ENCODE data around the gene MAPK10. TPM values are rescaled to one million over a fixed set of nuclear protein-coding genes. Genes with fewer than 3 reads are reported as not detected.

The MAPK10 gene
- total RNA-seq, 2 donors from 2014 or later, result 49.7 to 64.9 TPM

- TF ChIP-seq POLR2A (IDR thresholded peaks at IDR 0.05) (no peak), CTCF (IDR thresholded peaks at IDR 0.05) (no peak), POLR2AphosphoS5 (IDR thresholded peaks at IDR 0.05) (no peak)
Observed at GRCh38 chr4:86366920-86367319, 7.1 kb upstream of the MAPK10 start.

GRCh38 chr4:86362510-86362909 lies 2.7 kb upstream of the MAPK10 start:
- TF ChIP-seq POLR2AphosphoS5 (IDR thresholded peaks at IDR 0.05) (no peak), CTCF (IDR thresholded peaks at IDR 0.05) (no peak), POLR2A (IDR thresholded peaks at IDR 0.05) (no peak)
- intact Hi-C loops (cut with DNase I), result no loop called here
- Histone ChIP-seq H3K4me1 (replicated peaks) (no peaks in the 10 kb centered on the region), H3K27ac (no peak overlapping the region), H3K36me3 (no peaks in the 10 kb centered on the region), H3K4me3 (no peak overlapping the region), H3K9me3 (no peaks in the 10 kb centered on the region), H3K27me3 (replicated peaks; ENCODE audit: insufficient read depth) (no peaks in the 10 kb centered on the region)
- no peak for DNase-seq (ENCODE audit: low spot score)

More at GRCh38 chr4:86366920-86367319, 7.1 kb upstream of the MAPK10 start:
- intact Hi-C loops (cut with DNase I), result no loop called here
- no peak overlapping the region for H3K4me3 ChIP-seq
- DNase-seq (ENCODE audit: low spot score), result no peak
- 97% methylated on average over 1 of the region's 1 CpG for WGBS
- no peak overlapping the region for H3K27ac ChIP-seq
- H3K4me1 ChIP-seq (replicated peaks), result no peaks in the 10 kb centered on the region
- no peaks in the 10 kb centered on the region for H3K36me3 ChIP-seq
- no peaks in the 10 kb centered on the region for H3K27me3 ChIP-seq (replicated peaks; ENCODE audit: insufficient read depth)
- no peaks in the 10 kb centered on the region for H3K9me3 ChIP-seq

GRCh38 chr4:86358257-86358656 lies 1.6 kb downstream of the MAPK10 start:
- H3K27me3 ChIP-seq (replicated peaks; ENCODE audit: insufficient read depth), result no peaks in the 10 kb centered on the region
- DNase-seq (ENCODE audit: low spot score), result no peak
- peak overlapping the region in 1 of 2 donors; percentile 22 for H3K27ac ChIP-seq
- H3K36me3 ChIP-seq, result no peaks in the 10 kb centered on the region
- 60% methylated on average over 3 of the region's 3 CpGs for WGBS
- H3K4me1 ChIP-seq (replicated peaks), result no peaks in the 10 kb centered on the region
- peak overlapping the region in 1 of 2 donors; percentile 3 for H3K4me3 ChIP-seq
- intact Hi-C loops (cut with DNase I), result no loop called here
- no peak for TF ChIP-seq POLR2A (IDR thresholded peaks at IDR 0.05)
- TF ChIP-seq POLR2AphosphoS5 (IDR thresholded peaks at IDR 0.05), result peak; percentile 9
- H3K9me3 ChIP-seq, result no peaks in the 10 kb centered on the region

GRCh38 chr4:86357608-86358007 lies 2.2 kb downstream of the MAPK10 start:
- Histone ChIP-seq H3K4me3 (no peak overlapping the region), H3K27me3 (replicated peaks; ENCODE audit: insufficient read depth) (no peaks in the 10 kb centered on the region), H3K9me3 (no peaks in the 10 kb centered on the region), H3K27ac (no peak overlapping the region), H3K4me1 (replicated peaks) (no peaks in the 10 kb centered on the region), H3K36me3 (no peaks in the 10 kb centered on the region)
- 5% methylated on average over 1 of the region's 1 CpG for WGBS
- intact Hi-C loops (cut with DNase I), result no loop called here
- no peak for DNase-seq (ENCODE audit: low spot score)
- TF ChIP-seq POLR2A (IDR thresholded peaks at IDR 0.05) (no peak), POLR2AphosphoS5 (IDR thresholded peaks at IDR 0.05) (no peak), CTCF (IDR thresholded peaks at IDR 0.05) (no peak)

GRCh38 chr4:86356425-86357210 lies 3.2 kb downstream of the MAPK10 start:
- Histone ChIP-seq H3K4me1 (replicated peaks) (no peaks in the 10 kb centered on the region), H3K4me3 (no peak overlapping the region), H3K36me3 (no peaks in the 10 kb centered on the region), H3K9me3 (no peaks in the 10 kb centered on the region), H3K27me3 (replicated peaks; ENCODE audit: insufficient read depth) (no peaks in the 10 kb centered on the region), H3K27ac (no peak overlapping the region)
- no peak for TF ChIP-seq POLR2A (IDR thresholded peaks at IDR 0.05)
- no peak for TF ChIP-seq POLR2AphosphoS5 (IDR thresholded peaks at IDR 0.05)
- TF ChIP-seq CTCF (IDR thresholded peaks at IDR 0.05), result no peak
- intact Hi-C loops (cut with DNase I), result no loop called here
- DNase-seq (ENCODE audit: low spot score), result no peak
- WGBS, result 80% methylated on average over 4 of the region's 4 CpGs

All from prostate gland (tissue), 2 donors.